ENCODE measurements around the gene CAMTA2.
A peak's percentile ranks its signal among the peaks of the same experiment; 100 is the strongest.

Gene CAMTA2

GRCh38 chr17:4946312-4946976 is 41.0 kb downstream of the CAMTA2 start:
- DNase-seq = no peak

DNA sequence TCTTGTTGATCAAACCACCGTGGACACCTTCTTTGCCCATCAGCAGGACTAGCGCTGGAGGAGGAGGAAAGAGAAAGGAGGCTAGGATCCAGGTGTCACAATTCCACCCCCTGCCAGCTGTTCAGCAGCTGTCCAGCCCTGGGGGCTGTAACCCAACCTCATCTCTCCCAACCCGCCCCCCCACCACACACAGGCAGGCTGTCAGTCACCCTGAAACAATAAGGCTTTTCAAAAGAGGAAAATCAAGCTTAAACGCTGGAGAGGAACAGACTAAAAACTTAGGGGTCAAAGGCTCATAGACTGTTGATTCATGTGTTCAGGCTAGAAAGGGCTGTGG is 41.6 kb downstream of the CAMTA2 start:
- DNase-seq = no peak

DNA sequence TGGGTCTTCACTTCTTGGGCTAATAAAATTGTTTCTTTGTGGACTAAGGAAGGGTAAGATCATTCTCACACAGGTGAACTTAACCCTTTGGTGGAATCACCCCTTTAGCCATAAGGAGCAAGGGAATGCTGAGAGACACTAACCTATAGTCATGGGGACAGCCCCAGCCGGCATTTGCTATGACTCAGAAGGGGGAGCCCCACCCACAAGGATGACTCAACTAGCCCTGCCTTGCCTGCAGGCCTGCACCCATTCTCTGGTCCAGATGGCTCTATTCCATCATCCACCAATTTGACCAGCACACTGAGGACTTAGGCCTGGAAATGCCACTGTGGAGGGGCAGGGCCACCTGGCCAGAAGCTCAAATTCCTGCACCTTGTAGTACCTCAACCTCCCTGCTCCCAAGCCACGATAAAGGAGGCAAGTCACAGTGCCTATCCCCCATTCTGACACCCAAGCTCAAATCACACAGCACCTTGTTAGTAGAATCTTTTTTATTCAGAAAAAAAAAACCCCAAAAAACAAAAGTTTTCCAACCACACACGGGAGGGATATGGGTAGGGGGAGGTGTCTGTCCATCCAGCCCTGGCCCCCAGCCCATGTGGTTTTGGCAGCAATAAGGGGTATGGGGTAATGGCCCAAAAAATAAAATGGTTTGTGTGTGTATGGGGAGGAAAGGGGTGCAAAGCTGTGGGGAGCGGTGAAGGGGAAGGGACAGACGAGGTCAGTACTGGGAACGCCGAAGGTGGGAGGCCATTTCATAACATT is 42.1 kb downstream of the CAMTA2 start:
- no peak for DNase-seq

DNA sequence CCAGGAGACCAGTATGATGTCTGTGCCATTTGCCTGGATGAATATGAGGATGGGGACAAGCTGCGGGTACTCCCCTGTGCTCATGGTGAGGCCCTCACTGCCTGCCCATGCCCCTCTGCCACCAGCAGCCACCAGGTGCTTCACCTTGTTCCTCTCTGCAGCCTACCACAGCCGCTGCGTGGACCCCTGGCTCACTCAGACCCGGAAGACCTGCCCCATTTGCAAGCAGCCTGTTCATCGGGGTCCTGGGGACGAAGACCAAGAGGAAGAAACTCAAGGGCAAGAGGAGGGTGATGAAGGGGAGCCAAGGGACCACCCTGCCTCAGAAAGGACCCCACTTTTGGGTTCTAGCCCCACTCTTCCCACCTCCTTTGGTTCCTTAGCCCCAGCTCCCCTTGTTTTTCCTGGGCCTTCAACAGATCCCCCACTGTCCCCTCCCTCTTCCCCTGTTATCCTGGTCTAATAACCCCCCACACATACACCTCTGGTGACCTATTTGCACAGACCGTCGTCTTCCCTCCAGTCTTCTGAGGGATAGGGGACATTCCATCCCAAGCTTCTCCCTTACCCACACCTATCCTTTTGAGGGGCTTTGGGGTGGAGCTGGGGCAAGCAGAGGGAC is 42.8 kb downstream of the CAMTA2 start:
- no peak for DNase-seq

DNA sequence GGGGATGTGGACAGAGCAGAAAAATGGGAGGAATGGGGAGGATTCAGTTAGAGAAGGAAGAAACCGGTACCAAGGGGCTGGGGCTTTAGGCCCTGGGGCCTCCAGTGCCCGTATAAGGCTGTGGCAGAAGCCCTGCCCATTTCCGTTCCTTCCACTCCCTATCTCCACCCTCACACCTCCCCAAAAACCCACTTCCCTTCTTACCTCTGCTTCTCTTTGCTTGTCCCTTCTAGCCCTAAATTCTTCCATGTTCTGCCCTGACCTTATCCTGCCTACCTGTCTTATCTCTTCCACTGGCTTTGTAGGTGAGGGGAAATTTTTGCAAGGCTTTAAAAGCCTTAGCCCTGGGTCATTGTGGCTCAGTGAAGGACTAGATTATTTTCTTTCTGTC is 43.3 kb downstream of the CAMTA2 start:
- no peak for DNase-seq

DNA sequence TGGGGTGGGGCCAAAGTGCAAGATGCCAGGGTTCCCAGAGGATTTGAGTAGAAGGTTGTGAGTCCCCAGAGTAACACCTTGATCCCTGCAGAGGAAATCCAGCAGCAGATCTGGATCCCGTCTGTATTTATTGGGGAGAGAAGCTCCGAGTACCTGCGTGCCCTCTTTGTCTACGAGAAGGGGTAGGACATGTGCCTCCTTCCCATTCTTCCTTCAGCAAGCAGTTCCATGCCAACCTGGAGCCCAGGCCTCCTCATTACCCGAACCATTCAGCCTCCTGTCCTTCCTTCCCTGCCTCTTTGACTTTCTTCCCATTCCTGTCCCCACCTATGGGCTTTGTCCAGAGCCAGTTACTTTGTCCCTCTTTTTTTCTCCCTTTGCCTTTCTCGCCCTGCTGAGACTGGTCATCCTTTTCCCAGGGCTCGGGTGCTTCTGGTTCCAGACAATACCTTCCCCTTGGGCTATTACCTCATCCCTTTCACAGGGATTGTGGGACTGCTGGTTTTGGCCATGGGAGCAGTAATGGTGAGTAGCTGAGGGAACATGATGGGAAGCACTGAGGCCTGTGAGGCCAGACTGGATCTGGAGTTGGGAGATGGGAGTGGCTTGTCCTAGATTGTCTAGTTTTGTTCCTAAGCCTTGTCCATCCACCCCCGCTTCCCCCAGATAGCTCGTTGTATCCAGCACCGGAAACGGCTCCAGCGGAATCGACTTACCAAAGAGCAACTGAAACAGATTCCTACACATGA is 44.5 kb downstream of the CAMTA2 start:
- no peak for DNase-seq

- no peak for DNase-seq
Measured at GRCh38 chr17:4941319-4941610, 46.2 kb downstream of the CAMTA2 start.

DNA sequence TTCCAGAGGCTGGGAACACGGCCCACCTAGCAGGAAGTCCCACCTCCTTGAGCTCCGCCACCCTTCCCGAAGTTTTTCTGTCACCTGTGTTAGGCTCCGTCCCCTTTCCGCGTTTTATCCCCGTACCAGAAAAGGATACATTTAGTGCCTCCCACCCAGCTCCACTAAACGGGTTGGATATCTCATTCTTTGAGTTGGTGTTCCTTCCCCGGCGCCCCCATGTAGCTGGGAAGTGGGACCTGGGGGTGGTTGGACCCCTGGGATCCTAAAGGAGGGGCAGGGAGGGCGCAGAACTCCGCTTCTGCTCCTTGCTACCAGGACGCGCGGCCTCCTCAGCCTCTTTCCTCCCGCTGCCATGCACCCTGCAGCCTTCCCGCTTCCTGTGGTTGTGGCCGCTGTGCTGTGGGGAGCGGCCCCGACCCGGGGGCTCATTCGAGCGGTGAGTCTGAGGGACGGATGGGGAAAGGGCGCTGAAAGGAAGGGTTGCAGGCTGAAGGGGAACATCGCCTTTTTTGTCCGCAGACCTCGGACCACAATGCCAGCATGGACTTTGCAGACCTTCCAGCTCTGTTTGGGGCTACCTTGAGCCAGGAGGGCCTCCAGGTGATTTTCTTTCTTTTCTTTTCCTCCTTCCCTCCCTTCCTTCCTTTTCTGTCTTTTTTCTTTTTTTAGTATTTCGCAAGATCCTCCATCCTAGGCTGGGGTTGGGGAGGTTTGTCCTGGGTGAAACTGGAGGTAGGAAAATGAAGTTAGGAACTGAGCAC is 46.7 kb downstream of the CAMTA2 start:
- no peak for DNase-seq

GRCh38 chr17:4939796-4940554 is 47.5 kb downstream of the CAMTA2 start, which contains the start of the genes RNF167 and SLC25A11:
Gene RNF167, plus strand, starts transcription at chr17:4940268. Its CDS starts 642 bp downstream, at chr17:4940910.
Gene SLC25A11, minus strand, starts transcription at chr17:4940046. Its CDS starts 136 bp downstream, at chr17:4939910.
- peak; percentile 95 for DNase-seq

GRCh38 chr17:4939546-4939795 is 48.0 kb downstream of the CAMTA2 start:
- DNase-seq = no peak

- DNase-seq = no peak
Measured at GRCh38 chr17:4938688-4939545, 48.6 kb downstream of the CAMTA2 start.

DNA sequence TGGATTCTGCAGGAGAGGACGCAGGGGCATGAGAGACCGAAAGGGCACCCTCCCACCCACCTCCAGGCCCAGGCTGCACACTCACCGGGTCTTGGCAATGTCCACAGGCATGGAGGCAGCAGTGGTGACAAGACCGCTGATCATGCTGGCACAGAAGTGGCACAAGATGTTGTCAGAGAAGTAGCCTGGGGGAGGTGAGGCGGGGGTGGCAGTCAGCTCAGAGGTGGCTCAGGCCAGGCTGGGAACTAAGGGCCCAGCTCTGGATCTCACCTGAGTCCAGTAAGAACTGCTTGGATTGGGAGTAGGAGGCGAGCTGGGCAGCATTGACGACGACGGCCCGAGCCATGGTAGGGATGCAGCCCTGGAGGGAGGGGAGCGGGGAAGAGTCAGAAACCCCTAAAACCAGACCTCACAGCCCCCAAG is 49.4 kb downstream of the CAMTA2 start:
- DNase-seq = no peak

DNA sequence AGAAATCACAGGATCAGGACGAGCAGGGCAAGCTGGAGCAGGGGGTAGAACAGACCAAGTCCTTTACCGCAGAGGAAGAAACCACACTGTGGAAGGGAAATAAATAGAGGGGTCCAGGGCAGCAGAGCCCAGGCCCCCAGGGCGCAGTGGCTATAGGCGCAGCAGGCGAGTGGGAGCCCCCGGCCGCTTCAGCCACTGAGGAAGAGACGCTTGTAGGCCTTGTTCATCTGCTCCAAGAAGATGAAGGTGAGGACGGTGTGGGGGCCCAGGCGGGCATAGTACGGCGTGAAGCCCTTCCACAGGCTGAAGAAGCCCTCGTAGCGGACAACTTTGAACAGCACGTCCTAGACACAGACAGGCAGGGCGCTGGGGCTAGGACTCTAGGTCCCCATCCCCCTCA is 49.9 kb downstream of the CAMTA2 start:
- DNase-seq = no peak

DNA sequence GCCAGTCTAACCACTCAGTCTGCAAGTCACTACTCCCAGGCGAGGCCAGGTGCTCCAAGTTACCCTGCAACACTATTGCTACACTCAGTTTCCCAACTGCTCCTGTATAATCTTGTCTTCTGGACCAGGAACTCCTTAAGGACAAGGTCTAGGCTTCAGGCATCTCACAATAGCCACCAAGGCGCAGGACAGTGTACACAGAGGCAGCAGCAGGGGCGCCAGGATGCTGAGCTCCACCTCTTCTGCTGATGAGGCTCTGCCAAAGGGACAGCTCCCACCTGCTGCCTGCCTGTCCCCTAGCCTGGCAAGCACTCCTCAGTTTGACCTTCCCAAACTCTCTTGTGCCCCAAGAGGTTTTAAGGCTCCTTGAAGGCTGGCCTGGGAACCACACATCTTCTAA is 51.0 kb downstream of the CAMTA2 start:
- no peak for DNase-seq

DNA sequence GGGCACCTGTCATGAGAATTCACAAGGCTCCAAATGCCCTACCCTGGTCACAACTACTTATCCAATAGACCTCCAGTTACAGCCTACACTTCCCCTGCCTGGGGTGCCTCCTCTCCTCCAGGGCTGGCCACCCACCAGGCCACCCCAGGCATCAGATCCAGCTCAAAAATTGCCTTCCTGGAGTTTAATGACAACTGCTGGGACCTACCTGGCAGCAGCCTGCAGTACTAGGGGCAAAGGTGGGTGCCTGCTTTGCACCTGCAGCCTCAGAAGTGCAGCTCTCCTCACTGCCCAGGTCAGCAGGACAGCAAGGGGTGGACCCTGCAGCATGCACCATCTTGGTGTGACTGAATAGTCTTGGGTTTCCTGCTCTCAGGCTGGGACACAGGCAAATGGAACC is 51.8 kb downstream of the CAMTA2 start:
- DNase-seq = no peak

DNA sequence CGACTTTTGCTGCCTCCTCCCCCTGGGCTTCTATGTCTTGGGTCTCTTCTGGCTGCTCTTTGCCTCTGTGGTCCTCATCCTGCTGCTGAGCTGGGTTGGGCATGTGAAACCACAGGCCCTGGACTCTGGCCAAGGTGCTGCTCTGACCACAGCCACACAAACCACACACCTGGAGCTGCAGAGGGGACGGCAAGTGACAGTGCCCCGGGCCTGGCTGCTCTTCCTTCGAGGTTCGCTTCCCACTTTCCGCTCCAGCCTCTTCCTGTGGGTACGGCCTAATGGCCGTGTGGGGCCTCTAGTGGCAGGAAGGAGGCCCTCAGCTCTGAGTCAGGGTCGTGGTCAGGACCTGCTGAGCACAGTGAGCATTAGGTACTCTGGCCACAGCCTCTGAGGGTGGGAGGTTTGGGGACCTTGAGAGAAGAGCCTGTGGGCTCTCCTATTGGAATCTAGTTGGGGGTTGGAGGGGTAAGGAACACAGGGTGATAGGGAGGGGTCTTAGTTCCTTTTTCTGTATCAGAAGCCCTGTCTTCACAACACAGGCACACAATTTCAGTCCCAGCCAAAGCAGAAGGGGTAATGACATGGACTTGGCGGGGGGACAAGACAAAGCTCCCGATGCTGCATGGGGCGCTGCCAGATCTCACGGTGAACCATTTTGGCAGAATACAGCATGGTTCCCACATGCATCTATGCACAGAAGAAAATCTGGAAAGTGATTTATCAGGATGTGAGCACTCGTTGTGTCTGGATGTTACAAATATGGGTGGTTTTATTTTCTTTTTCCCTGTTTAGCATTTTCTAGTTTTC is 53.1 kb downstream of the CAMTA2 start:
- DNase-seq = no peak

GRCh38 chr17:4933646-4934045 is 53.8 kb downstream of the CAMTA2 start:
- no peak for DNase-seq

DNA sequence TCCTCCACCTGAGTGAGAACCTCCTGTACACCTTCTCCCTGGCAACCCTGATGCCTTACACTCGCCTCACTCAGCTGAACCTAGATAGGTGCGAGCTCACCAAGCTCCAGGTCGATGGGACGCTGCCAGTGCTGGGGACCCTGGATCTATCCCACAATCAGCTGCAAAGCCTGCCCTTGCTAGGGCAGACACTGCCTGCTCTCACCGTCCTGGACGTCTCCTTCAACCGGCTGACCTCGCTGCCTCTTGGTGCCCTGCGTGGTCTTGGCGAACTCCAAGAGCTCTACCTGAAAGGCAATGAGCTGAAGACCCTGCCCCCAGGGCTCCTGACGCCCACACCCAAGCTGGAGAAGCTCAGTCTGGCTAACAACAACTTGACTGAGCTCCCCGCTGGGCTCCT is 54.7 kb downstream of the CAMTA2 start:
- DNase-seq = no peak

DNA sequence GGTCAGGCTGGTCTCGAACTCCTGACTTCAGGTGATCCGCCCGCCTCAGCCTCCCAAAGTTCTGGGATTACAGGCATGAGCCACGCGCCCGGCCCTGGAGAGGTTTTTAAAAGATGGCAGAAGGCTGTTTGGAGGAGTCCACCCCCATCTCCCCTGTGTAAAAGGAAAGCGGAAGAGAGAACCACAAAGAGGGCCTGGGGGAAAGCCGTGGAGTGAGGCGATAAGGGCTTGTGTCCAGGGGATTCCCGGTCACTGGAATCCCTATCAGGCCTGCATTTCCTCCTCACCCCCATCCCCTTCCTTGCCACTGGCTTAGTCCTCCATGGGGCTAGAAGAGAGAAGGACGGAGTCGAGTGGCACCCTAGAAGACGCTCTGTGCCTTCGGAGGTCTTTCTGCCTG is 55.5 kb downstream of the CAMTA2 start, which contains the start of gene GP1BA:
GP1BA (plus strand) TSS at position 315 of the 400 bp plus-strand sequence. CDS start 328 bp downstream, outside the sequence.
- DNase-seq = no peak

GRCh38 chr17:4928881-4929280 is 58.6 kb downstream of the CAMTA2 start:
- no peak for DNase-seq

Measured in NCI-H2227 treated with DMSO at 0.1 percent for 48 hours (cell line).